Effector memory CD4-positive, alpha-beta T cell (primary cell): ENCODE data around the gene RYR1.
"Not testable (repeated sequence)": the region's sequence is repeated elsewhere in the genome, so short reads cannot be mapped to it uniquely, and the experiment has no call there.

ENCODE experiments used
- DNase-seq, 3 donors: peaks; one replicate each; pipeline ENCODE4 v3.0.0-alpha.2; 2020
- H3K27ac ChIP-seq: 2 replicates; pipeline ENCODE4 v1.7.0; 2013; ENCODE audit warnings: mild to moderate bottlenecking, low read length, moderate library complexity; ENCODE audit not compliant: insufficient read depth, poor library complexity, severe bottlenecking
- H3K27me3 ChIP-seq: replicated peaks from 2 replicates; pipeline ENCODE4 v1.7.0; 2013; ENCODE audit warnings: mild to moderate bottlenecking, low read length; ENCODE audit not compliant: insufficient read depth, control insufficient read depth, poor library complexity, severe bottlenecking
- H3K36me3 ChIP-seq: 2 replicates; pipeline ENCODE4 v1.7.0; 2013; ENCODE audit warnings: mild to moderate bottlenecking, low read length, moderate library complexity; ENCODE audit not compliant: control insufficient read depth, insufficient read depth
- H3K4me1 ChIP-seq: 2 replicates; pipeline ENCODE4 v1.7.0; 2013; ENCODE audit warnings: low read length, mild to moderate bottlenecking; ENCODE audit not compliant: control insufficient read depth, insufficient read depth, poor library complexity, severe bottlenecking
- H3K4me3 ChIP-seq: 2 replicates; pipeline ENCODE4 v1.7.0; 2013; ENCODE audit warnings: low read length, low read depth, mild to moderate bottlenecking; ENCODE audit not compliant: insufficient read depth, poor library complexity, severe bottlenecking
- H3K9me3 ChIP-seq: 2 replicates; pipeline ENCODE4 v1.7.0; 2013; ENCODE audit warnings: mild to moderate bottlenecking, low read length, moderate library complexity; ENCODE audit not compliant: control insufficient read depth

Gene RYR1

DNA sequence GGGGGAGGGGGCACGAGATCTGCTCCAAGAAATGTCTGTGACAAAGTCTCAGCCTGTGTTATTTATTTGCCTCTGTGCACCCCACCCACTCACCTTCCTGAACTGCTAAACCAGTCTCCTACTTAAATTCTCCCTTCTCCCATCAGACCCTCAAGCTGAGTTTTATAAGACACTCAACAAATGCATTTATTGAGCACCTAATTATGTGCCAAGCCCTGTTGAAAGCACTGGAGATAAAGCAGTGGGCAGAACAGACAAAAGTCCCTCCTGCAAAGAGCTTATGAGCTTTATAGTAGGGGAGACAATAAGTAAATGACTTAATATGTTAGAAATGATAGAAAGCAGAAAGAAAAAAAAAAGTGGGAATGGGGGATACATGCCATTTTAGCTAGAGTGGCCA, 34.0 kb upstream of the RYR1 start:
- Histone ChIP-seq H3K36me3 (no peaks in the 10 kb centered on the region), H3K9me3 (no peaks in the 10 kb centered on the region), H3K27me3 (no peaks in the 10 kb centered on the region), H3K27ac (no peak overlapping the region), H3K4me3 (no peak overlapping the region), H3K4me1 (peaks cover 16% of the 10 kb centered on the region)
- DNase-seq: no peak

DNA sequence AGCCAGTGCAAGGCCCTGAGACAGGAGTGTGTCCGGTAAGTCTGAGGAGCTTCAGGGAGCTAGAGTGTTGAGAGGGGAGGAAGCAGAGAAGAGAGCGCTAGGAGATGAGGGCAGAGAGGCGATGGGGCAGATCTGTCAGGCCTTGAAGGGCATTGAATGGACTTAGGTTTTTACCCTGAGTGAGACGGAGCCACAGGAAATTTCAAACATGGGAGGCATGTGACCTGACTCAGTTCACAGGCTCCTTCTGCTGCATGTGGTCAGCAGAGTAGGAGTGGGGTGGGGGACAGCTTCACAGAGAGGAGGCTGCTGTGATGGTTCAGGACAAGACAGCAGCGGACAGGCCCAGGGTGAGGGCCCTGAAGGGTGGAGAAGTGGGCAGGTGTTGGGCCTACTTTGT, 33.1 kb upstream of the RYR1 start:
- no peak for DNase-seq
- no peaks in the 10 kb centered on the region for H3K27me3 ChIP-seq

GRCh38 chr19:38401148-38401547, 32.3 kb upstream of the RYR1 start:
- no peak for DNase-seq

More for the DNA sequence above, 33.1 kb upstream of the RYR1 start:
- Histone ChIP-seq H3K4me3 (no peak overlapping the region), H3K27ac (no peak overlapping the region), H3K4me1 (peaks cover 9% of the 10 kb centered on the region), H3K9me3 (no peaks in the 10 kb centered on the region), H3K36me3 (no peaks in the 10 kb centered on the region)

GRCh38 chr19:38402623-38402966, 30.9 kb upstream of the RYR1 start:
- peak overlapping the region; percentile 41 for H3K4me3 ChIP-seq
- H3K4me1 ChIP-seq: peaks cover 4% of the 10 kb centered on the region
- no peaks in the 10 kb centered on the region for H3K36me3 ChIP-seq
- no peaks in the 10 kb centered on the region for H3K27me3 ChIP-seq
- H3K27ac ChIP-seq: peak overlapping the region; percentile 56
- DNase-seq: no peak
- no peaks in the 10 kb centered on the region for H3K9me3 ChIP-seq

More at GRCh38 chr19:38401148-38401547, 32.3 kb upstream of the RYR1 start:
- Histone ChIP-seq H3K9me3 (no peaks in the 10 kb centered on the region), H3K4me1 (peaks cover 7% of the 10 kb centered on the region), H3K27ac (no peak overlapping the region), H3K4me3 (no peak overlapping the region), H3K36me3 (no peaks in the 10 kb centered on the region), H3K27me3 (no peaks in the 10 kb centered on the region)

GRCh38 chr19:38402967-38403674, 30.4 kb upstream of the RYR1 start, which contains the start of gene FAM98C:
TSS of gene FAM98C (plus strand) at chr19:38403093. CDS start at chr19:38403154, 61 bp downstream.
- H3K27ac ChIP-seq: peak within 1 kb of the TSS; percentile 72

DNA sequence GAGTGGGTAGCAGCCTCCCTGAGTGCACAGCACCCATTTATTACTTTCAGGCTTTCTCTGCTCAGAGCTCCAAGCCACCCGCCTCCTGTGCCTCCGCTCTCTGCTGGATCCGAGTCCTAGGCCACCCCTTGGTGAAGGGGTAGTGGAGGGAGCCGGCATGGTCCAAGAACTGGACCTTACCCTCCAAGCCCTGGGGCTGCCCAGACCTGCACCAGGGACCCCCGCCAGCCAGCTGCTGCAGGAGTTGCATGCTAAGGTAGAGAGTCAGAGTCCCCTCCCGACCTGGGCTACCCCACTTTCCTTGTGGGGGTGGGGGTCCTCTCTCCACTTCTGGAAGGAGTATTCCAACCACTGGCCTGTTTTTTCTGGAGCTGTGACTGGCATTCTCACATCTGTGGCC, 28.6 kb upstream of the RYR1 start:
- no peak for DNase-seq
- Histone ChIP-seq H3K9me3 (no peaks in the 10 kb centered on the region), H3K27ac (peak overlapping the region; percentile 25), H3K4me3 (no peak overlapping the region), H3K36me3 (no peaks in the 10 kb centered on the region), H3K27me3 (no peaks in the 10 kb centered on the region), H3K4me1 (peaks cover 4% of the 10 kb centered on the region)

More at GRCh38 chr19:38402967-38403674, 30.4 kb upstream of the RYR1 start, which contains the start of gene FAM98C:
- Histone ChIP-seq H3K9me3 (no peaks in the 10 kb centered on the region), H3K27me3 (no peaks in the 10 kb centered on the region), H3K4me1 (peaks cover 4% of the 10 kb centered on the region), H3K36me3 (no peaks in the 10 kb centered on the region), H3K4me3 (peak within 1 kb of the TSS; percentile 72)
- DNase-seq: peak; percentile 95 to 98 (median 97)

DNA sequence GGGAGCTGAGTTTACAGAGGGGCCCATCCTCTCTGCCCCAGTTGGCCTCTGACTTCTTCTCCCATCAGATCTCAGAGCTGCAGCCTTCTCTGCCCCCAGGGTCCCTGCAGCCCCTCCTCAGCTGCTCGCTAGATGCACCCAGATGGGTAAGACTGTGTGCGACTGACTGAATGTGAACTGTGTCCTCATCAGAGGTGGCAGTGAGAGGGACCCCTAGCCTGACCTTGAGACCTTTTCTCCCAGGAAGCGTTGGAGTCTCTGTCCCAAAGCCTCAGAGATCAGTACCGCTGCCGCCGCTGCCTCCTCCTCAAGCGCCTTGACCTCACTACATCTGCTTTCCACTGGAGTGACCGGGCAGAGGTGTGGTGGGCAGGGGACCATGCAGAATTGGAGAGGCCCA, 28.2 kb upstream of the RYR1 start:
- Histone ChIP-seq H3K4me1 (peaks cover 4% of the 10 kb centered on the region), H3K4me3 (no peak overlapping the region), H3K9me3 (no peaks in the 10 kb centered on the region), H3K36me3 (no peaks in the 10 kb centered on the region), H3K27ac (no peak overlapping the region), H3K27me3 (no peaks in the 10 kb centered on the region)
- no peak for DNase-seq

DNA sequence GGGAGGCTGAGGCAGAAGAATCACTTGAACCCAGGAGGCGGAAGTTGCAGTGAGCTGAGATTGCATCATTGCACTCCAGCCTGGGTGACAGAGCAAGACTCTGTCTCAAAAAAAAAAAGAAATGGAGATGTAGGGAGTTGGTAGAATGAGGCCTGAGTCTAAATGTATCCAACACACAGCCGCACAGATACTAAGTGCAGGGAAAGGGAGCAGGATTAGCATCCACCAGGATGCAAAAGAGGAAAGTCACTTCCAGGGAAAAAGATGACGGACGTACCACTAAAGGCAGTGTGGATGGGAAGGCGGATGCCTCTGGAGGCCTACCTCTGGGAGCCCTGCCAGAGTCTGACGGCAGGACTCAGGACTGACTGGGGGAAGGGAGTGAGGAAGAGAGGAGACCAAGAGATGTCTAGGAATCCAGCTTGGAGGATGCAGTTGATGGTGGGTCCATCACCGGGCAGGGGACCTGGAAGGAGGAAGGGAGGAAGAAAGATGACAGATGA, 23.8 kb upstream of the RYR1 start:
- Histone ChIP-seq H3K27me3 (no peaks in the 10 kb centered on the region), H3K9me3 (no peaks in the 10 kb centered on the region), H3K27ac (no peak overlapping the region), H3K4me3 (no peak overlapping the region), H3K36me3 (no peaks in the 10 kb centered on the region), H3K4me1 (no peaks in the 10 kb centered on the region)
- no peak for DNase-seq

DNA sequence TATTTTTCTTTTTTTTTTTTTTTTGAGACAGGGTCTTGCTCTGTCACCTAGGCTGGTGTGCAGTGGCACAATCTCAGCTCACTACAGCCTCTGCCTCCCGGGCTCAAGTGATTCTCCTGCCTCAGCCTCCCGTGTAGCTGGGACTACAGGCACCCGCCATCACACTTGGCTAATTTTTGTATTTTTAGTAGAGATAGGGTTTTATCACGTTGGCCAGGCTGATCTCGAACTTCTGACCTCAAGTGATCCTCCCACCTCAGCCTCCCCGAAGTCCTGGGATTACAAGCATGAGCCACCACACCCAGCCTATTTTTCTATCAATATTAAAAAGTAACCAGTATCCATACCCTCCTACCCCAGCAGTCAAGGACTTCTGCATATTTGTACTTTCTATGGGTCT, 23.1 kb upstream of the RYR1 start:
- not testable (repeated sequence) for H3K4me1 ChIP-seq, H3K4me3 ChIP-seq, H3K9me3 ChIP-seq, DNase-seq, H3K36me3 ChIP-seq, H3K27ac ChIP-seq, H3K27me3 ChIP-seq

DNA sequence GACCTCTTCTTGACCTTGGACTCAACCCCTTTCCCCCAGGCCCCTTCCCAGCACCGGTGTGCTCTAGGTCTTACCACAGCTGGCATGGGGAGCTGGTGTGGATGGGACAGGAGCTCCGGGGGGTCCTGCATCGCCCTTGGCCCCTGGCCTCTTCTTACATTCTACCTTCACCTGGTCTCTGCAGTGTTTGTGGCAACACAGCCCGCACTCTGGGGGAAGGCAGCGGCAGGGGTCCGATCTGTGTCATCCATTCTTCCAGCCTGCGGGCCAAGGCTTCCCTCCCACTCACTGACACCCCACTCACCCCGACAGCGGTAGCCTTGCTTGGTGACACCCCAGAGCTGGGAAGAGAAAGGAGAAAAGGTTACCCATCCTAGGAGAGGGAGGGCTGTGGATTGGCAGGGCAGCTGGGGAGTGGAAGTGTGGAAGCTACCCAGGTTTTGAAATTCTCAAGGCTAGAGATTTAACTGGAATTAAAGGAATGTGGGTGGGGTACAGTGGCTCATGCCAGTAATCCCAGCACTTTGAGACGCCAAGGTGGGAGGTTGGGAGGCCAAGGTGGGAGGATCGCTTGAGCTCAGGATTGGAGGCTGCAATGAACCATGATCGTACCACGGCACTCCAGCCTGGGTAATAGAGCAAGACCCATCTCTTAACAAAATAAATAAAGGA, 22.3 kb upstream of the RYR1 start:
- DNase-seq: no peak
- no peaks in the 10 kb centered on the region for H3K9me3 ChIP-seq
- H3K4me1 ChIP-seq: no peaks in the 10 kb centered on the region
- no peak overlapping the region for H3K4me3 ChIP-seq
- H3K27me3 ChIP-seq: no peaks in the 10 kb centered on the region
- H3K27ac ChIP-seq: no peak overlapping the region
- no peaks in the 10 kb centered on the region for H3K36me3 ChIP-seq
